Forelimb muscle (tissue), 1 donor: Measurements from ENCODE around the gene AJM1. TPM values are rescaled to one million over a fixed set of nuclear protein-coding genes. Genes with fewer than 3 reads are reported as not detected.
"Not testable (repeated sequence)": the region's sequence is repeated elsewhere in the genome, so short reads cannot be mapped to it uniquely, and the experiment has no call there.

Experiments used
- DNase-seq: peaks from one replicate; pipeline ENCODE4 v3.0.0-alpha.2; 2013; ENCODE audit warnings: low read depth
- polyA plus RNA-seq: library from polyadenylated mRNA; unstranded; fragments of 120-200 nt; gene quantifications from one replicate; pipeline ENCODE4 v1.2.1, GENCODE V29; 2013; ENCODE audit not compliant: insufficient read length

The AJM1 gene
- 2.4 TPM for polyA plus RNA-seq

GRCh38 chr9:136842380-136842948, at the start of gene AJM1:
Gene AJM1, plus strand, starts transcription at chr9:136842478. Its CDS starts 1,937 bp downstream, at chr9:136844415.
- not testable (repeated sequence) for DNase-seq

GRCh38 chr9:136793086-136793946, 49.0 kb upstream of the AJM1 start:
- no peak for DNase-seq

DNA sequence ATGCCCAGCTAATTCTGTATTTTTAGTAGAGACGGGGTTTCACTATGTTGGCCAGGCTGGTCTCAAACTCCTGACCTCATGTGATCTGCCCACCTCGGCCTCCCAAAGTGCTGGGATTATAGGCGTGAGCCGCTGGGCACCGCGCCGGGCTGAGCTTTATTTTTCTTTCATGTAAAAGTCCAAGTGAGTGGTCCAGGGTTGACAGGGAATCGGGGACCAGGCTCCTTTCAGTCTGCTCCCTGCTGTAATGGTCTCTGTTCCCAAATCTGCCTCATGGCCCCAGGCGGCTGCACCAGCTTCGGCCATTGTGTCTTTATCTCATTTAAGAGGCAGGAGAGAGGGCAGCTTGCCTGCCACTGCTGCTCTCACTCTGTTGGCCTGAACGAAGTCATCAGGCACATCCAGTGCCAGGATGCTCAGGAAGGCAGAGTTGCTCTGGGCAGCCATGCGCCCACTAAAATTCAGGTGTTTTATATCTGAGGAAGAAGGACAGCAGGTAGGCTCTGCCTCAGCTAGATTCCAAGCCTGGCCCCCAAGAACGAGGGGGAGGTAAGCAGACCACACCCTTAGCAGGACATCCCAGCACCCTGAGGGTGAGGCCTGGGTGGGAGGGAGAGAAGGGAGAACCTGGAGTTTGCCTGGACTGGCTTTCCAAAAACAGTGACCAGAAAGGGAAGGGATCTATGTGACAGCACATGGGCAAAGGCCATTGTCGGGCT, 47.8 kb upstream of the AJM1 start:
- no peak for DNase-seq

GRCh38 chr9:136795000-136795348, 47.3 kb upstream of the AJM1 start:
- DNase-seq: no peak

- no peak for DNase-seq
These were observed 46.0 kb upstream of the AJM1 start, which contains the start of gene CCDC183 for GRCh38 chr9:136796238-136796774. Gene CCDC183, plus strand, starts transcription at chr9:136796338. Its CDS starts 60 bp downstream, at chr9:136796398.

- not testable (repeated sequence) for DNase-seq
These were observed 45.4 kb upstream of the AJM1 start for GRCh38 chr9:136796775-136797347.

DNA sequence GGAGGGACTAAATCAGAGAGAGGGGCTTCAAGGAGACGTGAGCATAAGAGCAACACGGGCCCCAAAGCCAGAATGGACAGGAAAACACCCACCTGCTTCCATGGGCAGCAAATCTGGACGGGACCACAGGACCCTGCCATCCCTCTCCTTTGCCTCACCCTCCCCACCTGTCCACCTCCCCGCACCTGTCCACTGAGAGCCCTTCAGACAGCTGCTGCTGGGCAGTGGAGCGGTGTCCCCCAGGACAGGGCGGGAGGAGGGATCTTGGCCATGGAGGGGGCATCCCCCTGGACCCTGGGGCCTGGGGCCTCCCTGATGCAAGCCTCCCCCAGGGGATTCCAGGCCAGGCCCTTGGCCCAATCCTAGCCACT, 43.6 kb upstream of the AJM1 start:
- DNase-seq: no peak

GRCh38 chr9:136799079-136799853, 43.0 kb upstream of the AJM1 start:
- no peak for DNase-seq

GRCh38 chr9:136799854-136800657, 42.2 kb upstream of the AJM1 start:
- DNase-seq: no peak

- no peak for DNase-seq
These were observed 40.0 kb upstream of the AJM1 start for GRCh38 chr9:136802321-136802720.

GRCh38 chr9:136803009-136803550, 39.2 kb upstream of the AJM1 start:
- not testable (repeated sequence) for DNase-seq

DNA sequence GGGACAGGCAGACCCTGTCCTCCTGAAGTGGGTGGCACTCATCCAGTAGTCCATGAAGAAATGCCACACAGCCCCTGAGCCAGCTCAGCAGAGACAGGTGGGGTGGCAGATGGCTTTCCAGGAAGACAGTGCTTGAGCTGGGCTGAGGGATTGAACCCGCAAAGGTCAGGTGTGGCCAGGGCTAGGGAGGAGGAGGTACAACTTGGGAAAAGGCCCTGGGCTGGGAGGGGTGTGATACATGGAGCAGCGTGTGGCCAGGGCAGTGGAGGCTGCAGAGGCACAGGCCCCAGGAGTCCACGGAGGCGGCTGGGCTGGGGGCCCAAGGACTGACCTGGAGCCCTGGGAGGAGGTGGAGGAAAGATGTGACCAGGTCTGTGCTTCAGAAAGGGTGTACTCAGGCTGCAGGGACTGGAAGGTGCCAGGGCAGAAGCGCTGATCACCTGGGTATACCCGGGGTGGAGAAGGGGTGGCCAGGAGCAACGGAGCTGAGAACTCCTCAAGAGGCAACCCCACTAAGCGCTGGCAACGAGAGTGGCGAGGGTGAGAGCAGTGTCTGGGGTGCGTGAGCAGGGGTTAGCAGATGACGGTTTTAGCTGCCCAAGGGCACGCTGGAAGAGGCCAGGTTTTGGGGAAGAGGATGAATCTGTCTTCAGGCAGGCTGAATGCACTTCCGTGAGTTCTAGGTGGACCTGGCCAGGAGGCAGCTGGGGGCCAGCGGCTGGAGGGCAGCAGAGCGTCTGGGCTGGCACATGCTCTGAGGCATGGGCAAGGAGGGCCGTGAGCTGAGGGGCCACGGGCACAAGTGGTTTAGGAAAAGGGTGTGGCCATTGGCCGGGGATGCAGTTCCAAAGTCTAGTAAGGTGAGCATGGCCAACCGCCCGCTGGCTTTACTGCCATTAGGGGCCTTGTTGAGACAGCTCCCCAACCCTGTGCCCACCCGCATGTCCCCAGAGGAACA, 38.4 kb upstream of the AJM1 start:
- no peak for DNase-seq

GRCh38 chr9:136804509-136805206, 37.6 kb upstream of the AJM1 start:
- DNase-seq: no peak

DNA sequence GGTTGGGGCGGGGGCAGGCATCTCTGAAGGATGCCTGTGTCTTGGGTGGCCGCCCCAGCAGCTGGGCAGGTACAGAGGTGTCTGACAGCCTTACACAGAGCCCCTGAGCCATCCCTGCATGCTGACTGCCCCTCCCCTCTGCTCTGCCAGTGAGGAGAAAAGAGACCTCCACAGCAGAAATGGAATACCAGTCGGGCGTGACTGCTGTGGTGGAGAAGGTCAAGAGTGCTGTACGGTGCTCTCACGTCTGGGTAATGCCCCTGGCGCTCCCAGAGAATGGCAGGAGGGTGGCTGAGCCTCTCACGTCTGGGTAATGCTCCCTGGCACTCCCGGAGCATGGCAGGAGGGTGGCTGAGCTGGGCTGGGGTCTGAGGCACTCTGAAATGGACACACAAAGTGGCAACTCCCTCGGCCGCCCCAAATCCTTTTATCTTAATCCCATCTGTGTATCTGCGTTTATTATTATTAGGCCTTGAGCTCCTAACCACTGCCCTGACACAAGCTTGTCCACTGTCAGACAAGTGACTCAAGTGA, 37.0 kb upstream of the AJM1 start:
- DNase-seq: no peak

DNA sequence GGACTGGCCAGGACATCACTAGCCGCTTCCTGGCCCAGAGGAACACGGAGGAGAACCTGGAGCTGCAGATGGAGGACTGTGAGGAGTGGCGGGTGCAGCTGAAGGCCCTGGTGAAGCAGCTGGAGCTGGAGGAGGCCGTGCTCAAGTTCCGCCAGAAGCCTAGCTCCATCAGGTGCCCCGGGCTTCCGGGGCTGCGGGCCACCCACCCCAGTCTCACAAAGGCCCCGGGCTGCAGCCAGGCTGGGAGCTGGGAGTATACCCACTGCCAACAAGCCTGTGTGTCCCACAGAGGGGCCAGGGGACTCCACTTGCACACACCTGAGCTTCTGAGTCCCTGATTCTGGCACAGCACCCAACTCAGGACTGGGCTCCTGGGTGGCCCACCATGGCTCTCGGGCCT, 36.2 kb upstream of the AJM1 start:
- no peak for DNase-seq

DNA sequence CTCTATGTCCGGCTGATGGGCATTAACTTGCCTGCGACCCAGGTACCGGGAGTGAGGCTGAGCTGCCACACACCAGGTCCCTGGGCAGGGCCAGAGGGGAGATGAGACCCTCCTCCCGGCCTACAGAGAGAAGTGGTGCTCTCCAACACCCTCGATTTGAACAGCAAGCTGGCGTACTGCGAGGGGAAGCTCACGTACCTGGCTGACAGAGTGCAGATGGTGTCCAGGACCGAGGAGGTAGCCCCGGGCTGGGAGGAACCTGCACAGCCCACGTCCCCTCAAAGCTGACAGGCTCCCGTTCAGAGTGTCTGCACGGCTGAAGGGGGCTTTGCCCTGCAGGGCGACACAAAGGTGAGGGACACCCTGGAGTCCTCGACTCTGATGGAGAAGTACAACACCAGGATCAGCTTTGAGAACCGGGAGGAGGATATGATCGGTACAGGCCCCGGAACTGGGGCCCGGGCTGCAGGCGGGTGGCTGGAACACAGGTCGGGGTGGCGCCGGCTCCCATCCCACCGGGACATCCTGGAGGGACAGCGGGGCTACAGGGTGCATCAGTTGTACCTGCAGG, 35.6 kb upstream of the AJM1 start:
- no peak for DNase-seq

- DNase-seq: peak; percentile 48
These were observed 34.8 kb upstream of the AJM1 start, which contains the start of gene RABL6 for GRCh38 chr9:136807281-136808074. Gene RABL6, plus strand, starts transcription at chr9:136807948. Its CDS starts 249 bp downstream, at chr9:136808197.
